Stimulated activated CD8-positive, alpha-beta memory T cell treated with anti-CD3 and anti-CD28 coated beads, Interleukin-15, amount 100 ng/mL, for 1 hour (primary cell): ENCODE results near the gene YY1AP1.
"Not testable (repeated sequence)": the region's sequence is repeated elsewhere in the genome, so short reads cannot be mapped to it uniquely, and the experiment has no call there.

Experiments used
- DNase-seq: peaks from one replicate; pipeline ENCODE4 v3.0.0-alpha.2; 2020; ENCODE audit warnings: low read depth

The YY1AP1 gene

DNA sequence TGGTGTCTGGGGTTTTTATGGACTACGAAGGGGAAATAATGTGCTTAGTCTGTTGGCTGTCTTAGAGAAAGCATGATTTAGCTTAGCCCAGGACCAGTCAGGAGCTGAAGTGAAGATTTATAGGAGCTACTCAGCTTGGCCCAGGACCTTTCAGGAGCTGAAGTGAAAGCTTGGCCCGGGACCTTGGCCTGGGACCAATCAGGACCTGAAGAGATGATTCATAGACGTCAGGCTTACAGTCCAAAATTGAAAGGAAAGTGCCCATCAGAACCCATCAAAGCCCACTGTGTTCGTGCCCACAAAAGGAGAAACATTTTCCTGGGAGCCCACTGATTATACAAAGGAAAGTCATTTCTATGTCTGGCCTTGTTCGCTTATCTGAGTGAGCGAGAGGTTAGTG is 42.9 kb downstream of the YY1AP1 start:
- DNase-seq, result no peak

DNA sequence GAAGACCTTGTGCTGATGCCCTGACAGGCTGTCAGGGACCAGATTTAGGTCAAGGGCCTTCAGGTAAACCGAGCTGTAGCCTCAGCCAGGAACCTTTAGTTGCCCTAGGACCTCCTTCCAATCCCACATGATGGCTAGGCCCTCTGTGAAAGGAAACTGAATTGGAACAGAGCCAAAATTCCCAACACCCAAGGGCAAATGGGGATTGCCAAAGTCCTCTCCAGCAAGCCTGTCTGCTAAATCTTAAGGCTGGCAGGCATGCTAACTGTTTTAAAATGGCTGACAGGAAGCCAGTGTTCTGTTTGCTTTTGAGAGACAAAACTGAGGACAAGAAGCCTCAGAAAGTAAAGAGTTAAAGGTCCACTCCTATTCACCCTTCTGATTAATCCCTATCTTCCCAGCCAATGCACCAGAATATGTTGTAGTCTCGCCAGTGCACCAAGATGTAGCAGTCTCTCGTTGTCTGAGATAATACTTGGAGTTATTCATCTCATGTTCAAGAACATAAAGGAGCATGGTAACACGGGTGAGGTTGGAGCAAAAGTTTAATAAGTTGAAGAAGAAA is 43.5 kb downstream of the YY1AP1 start:
- DNase-seq, result no peak

DNA sequence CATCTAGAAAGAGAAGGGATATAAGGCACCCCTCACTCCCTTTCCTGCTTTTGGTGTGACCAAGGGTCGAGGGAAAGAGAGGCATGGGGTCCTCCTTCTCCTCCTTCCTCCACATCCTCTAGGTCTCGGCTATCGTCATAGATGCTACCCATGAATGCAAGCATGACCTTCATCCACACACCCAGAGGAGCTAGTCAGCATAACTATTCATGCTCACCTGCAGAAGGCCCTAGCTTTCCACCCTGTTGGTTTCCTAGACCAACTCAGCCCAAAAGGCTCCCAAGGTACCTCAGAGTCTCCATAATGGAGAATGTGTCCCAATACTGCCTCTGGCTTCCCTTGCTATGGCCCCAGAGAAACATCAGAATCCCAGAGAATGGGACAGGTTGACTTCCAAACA is 45.3 kb downstream of the YY1AP1 start:
- no peak for DNase-seq

DNA sequence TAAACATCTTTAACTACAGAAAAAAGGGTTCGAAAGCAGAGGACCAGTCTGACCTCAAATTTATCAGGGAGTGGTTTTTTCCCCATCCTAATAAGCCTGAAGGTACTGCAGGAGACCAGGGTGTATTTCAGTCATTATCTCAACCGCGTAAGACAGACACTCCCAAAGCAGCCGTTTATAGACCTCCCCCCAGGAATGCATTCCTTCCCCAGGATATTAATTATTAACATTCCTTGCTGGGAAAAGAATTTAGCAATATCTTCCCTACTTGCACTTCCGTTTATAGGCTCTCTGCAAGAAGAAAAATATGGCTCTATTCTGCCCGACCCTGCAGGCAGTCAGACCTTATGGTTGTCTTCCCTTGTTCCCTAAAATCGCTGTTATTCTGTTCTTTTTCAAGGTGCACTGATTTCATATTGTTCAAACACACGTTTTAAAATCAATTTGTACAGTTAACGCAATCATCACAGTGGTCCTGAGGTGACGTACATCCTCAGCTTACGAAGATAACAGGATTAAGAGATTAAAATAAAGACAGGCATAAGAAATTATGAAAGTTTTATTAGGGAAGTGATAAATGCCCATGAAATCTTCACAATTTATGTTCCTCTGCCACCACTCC is 45.9 kb downstream of the YY1AP1 start:
- DNase-seq, result not testable (repeated sequence)

DNA sequence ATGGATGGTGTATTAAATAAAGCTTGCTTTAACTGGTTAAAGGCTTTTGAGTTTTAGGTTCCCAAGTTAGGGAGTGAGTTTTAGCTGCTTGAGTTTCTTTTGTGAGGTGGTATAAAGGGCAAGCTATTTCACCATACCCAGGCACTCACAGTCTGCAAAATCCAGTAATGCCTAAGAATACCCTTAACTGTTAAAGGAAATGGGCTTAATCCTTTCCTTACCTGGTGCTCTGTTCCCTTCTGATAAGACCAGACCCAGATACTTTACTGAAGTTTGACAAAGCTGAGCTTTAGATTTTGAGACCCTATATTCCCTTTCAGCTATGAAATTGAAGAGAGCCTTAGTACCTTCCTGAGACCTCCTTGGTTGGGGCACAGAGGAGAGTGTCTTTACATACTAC is 48.2 kb downstream of the YY1AP1 start:
- no peak for DNase-seq

DNA sequence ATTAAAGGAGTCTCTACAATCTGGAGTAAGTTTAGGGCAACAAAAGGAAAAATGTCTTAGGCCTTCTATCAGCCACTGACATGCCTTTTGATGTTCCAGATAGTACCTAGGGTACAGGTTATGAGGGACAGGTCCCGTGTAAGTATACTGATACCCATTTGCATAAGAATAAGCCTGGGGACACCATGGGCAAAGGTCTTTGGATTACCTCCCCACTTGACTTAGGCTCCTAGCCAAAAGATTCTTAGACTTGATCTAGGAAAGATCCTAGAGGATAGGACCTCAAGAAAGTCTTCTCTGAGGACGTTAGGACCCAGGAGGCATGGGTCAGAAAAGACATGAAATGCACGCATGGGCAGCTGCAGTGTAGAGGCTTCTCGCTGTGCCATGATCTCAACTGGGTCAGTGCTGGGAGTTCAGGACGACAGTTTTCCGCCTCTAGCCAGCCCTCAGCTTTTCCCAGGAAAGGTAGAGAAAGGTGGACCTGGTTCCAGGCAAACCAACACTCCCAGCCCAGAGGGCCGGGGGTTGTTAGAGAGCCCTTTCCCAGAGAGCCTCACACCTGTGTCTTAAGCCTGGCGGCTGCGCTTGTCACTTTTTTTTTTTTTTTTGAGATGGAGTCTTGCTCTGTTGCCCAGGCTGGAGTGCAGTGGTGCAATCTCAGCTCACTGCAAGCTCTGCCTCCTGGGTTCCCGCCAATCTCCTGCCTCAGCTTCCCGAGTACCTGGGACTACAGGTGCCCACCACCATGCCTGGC is 52.0 kb downstream of the YY1AP1 start:
- DNase-seq, result no peak

DNA sequence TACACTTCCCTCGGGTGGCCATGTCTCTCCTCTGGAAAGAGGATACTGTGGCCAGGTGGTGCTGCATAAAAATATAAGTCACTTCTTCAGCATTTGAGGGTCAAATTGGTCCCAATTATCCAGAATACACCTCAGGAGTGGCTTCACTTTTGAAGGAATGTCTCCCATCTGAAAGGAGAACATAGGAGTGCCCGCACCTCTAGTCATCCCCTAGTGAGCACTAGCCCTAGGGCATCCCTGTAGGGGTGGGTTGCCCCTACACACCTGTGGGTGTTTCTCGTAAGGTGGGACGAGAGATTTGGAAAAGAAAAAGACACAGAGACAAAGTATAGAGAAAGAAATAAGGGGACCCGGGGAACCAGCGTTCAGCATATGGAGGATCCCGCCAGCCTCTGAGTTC is 62.1 kb downstream of the YY1AP1 start:
- DNase-seq, result not testable (repeated sequence)

DNA sequence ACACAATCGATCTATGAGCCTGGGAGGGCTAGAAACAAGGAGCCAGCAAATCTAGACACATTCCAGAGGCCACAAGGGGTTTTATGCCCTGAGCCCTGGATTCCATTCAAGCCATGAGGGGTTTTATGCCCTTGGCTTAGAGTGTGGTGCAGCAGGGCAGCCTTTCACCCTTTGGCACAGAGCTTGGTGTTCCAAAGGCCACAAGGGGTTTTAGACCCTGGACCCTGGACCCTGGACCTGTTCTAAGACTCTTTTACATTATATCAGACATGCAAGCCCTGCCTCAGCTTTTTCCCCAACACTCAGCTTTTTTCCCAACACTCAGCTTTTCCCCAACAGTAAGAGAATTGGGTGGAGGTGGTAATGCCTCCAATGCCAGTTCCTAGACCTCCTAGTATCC is 65.2 kb downstream of the YY1AP1 start:
- DNase-seq, result no peak

DNA sequence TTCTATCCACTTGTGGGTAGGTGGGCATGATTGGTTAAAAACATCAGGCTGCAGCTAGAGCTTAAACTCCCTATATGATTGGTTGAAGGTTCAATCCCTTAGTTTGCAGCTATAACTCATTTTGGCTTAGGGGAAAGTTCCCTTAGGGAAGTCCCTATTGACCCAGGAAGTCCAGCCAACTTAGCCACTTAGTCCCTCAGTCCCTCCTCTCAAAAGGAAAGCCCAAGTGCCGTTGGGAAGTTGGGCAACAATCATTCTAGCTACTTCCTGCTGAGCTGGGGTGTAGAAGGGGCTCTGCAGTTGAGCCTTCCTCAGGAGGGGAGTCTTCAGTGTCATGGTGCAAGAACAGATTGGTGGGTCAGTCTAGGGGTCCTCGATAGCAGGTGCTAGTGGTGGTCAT is 66.4 kb downstream of the YY1AP1 start:
- DNase-seq, result no peak

DNA sequence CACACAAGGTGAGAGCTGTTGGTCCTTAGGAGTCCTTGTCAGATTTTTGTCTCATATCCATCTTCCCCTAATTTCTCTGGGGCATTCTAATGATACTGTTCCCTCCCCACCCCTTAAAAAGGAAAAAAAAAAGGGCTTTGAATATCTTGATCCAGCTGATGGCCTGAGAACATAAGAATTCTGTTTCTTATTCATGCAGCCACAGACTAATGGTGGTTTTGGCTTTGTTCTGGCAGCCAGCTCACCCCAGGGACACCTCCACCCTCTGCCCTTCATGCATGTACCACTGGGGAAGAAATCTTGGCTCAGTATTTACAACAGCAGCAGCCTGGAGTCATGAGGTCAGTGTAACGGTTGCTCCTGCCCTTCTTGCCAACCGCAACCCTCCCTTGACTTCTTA is 75.3 kb downstream of the YY1AP1 start:
- DNase-seq, result not testable (repeated sequence)

DNA sequence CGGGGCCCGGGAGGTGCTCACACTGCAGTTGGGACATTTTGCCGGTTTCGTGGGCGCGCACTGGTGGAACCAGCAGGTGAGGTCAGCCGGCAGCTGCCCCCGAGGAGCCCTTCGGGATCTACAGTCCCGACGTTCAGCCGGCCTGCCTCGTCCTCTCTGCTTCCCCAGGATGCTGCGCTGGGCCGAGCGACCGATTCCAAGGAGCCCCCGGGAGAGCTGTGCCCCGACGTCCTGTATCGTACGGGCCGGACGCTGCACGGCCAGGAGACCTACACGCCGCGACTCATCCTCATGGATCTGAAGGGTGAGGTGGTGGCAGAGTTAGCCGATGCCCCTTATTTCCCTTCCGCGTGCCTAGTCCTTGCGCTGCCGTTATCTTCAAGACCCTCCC is 78.3 kb downstream of the YY1AP1 start:
- DNase-seq, result not testable (repeated sequence)

DNA sequence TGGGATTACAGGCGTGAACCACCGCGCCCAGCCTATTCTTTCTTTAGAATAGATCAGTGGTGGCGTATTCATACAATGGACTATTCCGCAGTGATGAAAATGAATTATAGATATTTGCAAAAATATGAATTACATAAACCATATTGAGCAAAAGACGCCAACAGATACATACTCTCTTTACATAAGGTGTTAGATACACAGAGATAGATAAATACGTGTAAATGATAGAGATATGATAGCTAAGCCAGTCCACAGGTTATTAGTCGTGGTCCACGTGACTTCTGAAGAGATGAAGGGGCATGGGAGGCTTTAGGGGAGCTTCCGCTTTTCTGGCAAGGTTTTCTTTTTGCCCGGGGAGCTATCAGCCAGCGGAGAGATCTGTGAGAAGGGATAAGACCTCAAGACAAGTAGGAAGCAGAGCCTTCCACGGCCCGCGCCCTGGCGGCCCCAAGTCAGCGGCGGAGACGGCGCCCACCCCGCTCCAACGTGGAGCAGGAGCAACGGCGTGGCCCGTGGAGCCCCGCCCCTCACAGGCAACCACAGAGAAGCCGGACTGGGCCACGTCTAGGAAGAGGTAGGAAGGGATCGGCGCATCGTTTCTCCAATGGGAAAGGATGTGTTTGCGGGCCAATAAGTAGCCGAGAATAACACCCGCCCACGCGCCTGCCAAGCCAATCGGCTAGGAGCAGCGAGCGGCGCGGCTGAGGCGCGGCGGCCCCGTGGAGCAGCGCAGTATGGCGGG is 78.9 kb downstream of the YY1AP1 start, which contains the start of gene MSTO1:
TSS of gene MSTO1 (plus strand) at position 704 of the 742 bp plus-strand sequence. CDS start at position 735, 31 bp downstream.
- DNase-seq, result peak; percentile 81
